ENCODE results near the gene MPZ.
A peak's percentile ranks its signal among the peaks of the same experiment; 100 is the strongest.
"Not testable (repeated sequence)": the region's sequence is repeated elsewhere in the genome, so short reads cannot be mapped to it uniquely, and the experiment has no call there.

MPZ gene

GRCh38 chr1:161309868-161310267, at the start of gene MPZ:
Gene MPZ (minus strand): TSS chr1:161309968. CDS start chr1:161309905, 63 bp downstream.
- DNase-seq (ENCODE audit: low read depth in 2 of 2) = no peak

GRCh38 chr1:161359291-161359690, 49.5 kb upstream of the MPZ start:
- DNase-seq (ENCODE audit: low read depth in 2 of 2) = no peak

- DNase-seq (ENCODE audit: low read depth in 2 of 2) = no peak
These were observed 47.3 kb upstream of the MPZ start for GRCh38 chr1:161357073-161357472.

- DNase-seq (ENCODE audit: low read depth in 2 of 2) = no peak
These were observed 41.7 kb upstream of the MPZ start for GRCh38 chr1:161351482-161351881.

- DNase-seq (ENCODE audit: low read depth in 2 of 2) = no peak
These were observed 40.9 kb upstream of the MPZ start for GRCh38 chr1:161350671-161351070.

GRCh38 chr1:161342821-161343220, 33.1 kb upstream of the MPZ start:
- DNase-seq (ENCODE audit: low read depth in 2 of 2) = no peak

GRCh38 chr1:161342177-161342576, 32.4 kb upstream of the MPZ start:
- no peak for DNase-seq (ENCODE audit: low read depth in 2 of 2)

GRCh38 chr1:161335796-161336195, 26.0 kb upstream of the MPZ start:
- DNase-seq (ENCODE audit: low read depth in 2 of 2) = no peak

GRCh38 chr1:161333166-161333565, 23.4 kb upstream of the MPZ start:
- DNase-seq (ENCODE audit: low read depth in 2 of 2) = no peak

- DNase-seq (ENCODE audit: low read depth in 2 of 2) = no peak
These were observed 20.6 kb upstream of the MPZ start for GRCh38 chr1:161330346-161330745.

- no peak for DNase-seq (ENCODE audit: low read depth in 2 of 2)
These were observed 14.3 kb upstream of the MPZ start for GRCh38 chr1:161324020-161324419.

GRCh38 chr1:161315841-161316674, 6.3 kb upstream of the MPZ start:
- DNase-seq (ENCODE audit: low read depth in 2 of 2) = not testable (repeated sequence)

GRCh38 chr1:161314201-161314981, 4.6 kb upstream of the MPZ start, which contains the start of gene SDHC:
Gene SDHC (plus strand): TSS chr1:161314381. CDS start chr1:161314406, 25 bp downstream.
- DNase-seq (ENCODE audit: low read depth in 2 of 2) = peak; percentile 71 to 81

GRCh38 chr1:161313554-161314200, 3.9 kb upstream of the MPZ start:
- no peak for DNase-seq (ENCODE audit: low read depth in 2 of 2)

- no peak for DNase-seq (ENCODE audit: low read depth in 2 of 2)
These were observed 1.9 kb upstream of the MPZ start for GRCh38 chr1:161311595-161312181.

GRCh38 chr1:161307892-161308638, 1.7 kb downstream of the MPZ start:
- no peak for DNase-seq (ENCODE audit: low read depth in 2 of 2)

- no peak for DNase-seq (ENCODE audit: low read depth in 2 of 2)
These were observed 2.5 kb downstream of the MPZ start for GRCh38 chr1:161307230-161307768.

- DNase-seq (ENCODE audit: low read depth in 2 of 2) = peak; percentile 74 to 82
These were observed 3.8 kb downstream of the MPZ start for GRCh38 chr1:161305867-161306519.

GRCh38 chr1:161304927-161305866, 4.6 kb downstream of the MPZ start:
- DNase-seq (ENCODE audit: low read depth in 2 of 2) = no peak

Measured in stimulated activated CD4-positive, alpha-beta T cell treated with anti-CD3 and anti-CD28 coated beads, Interleukin-15, amount 100 ng/mL, for 48 hours (primary cell).